Left cardiac atrium (tissue), 4 donors: ENCODE data around the gene ZBTB44. TPM values are rescaled to one million over a fixed set of nuclear protein-coding genes. Genes with fewer than 3 reads are reported as not detected.

Experiments used
- ATAC-seq, 2 donors: fragments of 200-7000 bp; cut with Tn5 transposase; one replicate each; pipeline ENCODE4 v1.9.1; 2020; ENCODE audit warnings: mild to moderate bottlenecking in 2 of 2, moderate library complexity in 2 of 2
- DNase-seq: peaks from one replicate; pipeline ENCODE4 v3.0.0-alpha.2; 2020
- intact Hi-C, 2 donors: fragments of 100-400 bp; cut with DNase I; formaldehyde crosslinking; loops; one replicate each; pipeline versions ENCODE4 v1.14.1 to v1.15.1; 2022 to 2023
- total RNA-seq, 2 donors: library from RNA; stranded (reverse); fragmentation: NEBNext Ultra II Directional; extraction: Animal tissue kit (Norgen Biotek cat#: 25700); gene quantifications; one replicate each; pipeline ENCODE4 v1.2.1, GENCODE V29; 2021
- donor health status: DM: no; HTN: yes; CAD: no.
- donor health status: DM: no; HTN: yes; CAD: no; lungs with severe emphysema.
- donor health status: DM: yes; HTN: yes; CAD: no.
- donor health status: Dilated cardiomyopathy.

Gene ZBTB44
- total RNA-seq, 2 donors from 2014 or later: 37.5 to 40.7 TPM

GRCh38 chr11:130189492-130190210 lies 125.1 kb downstream of the ZBTB44 start:
- intact Hi-C loops: no loop called here
- DNase-seq (no peak), ATAC-seq (peak in 1 of 2 donors; percentile 8)

- ATAC-seq (no peak), DNase-seq (no peak)
- intact Hi-C loops: no loop called here
Observed at GRCh38 chr11:130188585-130189347, 126.0 kb downstream of the ZBTB44 start.

- intact Hi-C loops: no loop called here
- ATAC-seq (no peak), DNase-seq (no peak)
Observed at GRCh38 chr11:130188047-130188446, 126.7 kb downstream of the ZBTB44 start.

- ATAC-seq (no peak), DNase-seq (no peak)
- intact Hi-C loops: no loop called here
Observed at GRCh38 chr11:130187096-130187495, 127.6 kb downstream of the ZBTB44 start.

GRCh38 chr11:130183878-130184610 lies 130.7 kb downstream of the ZBTB44 start:
- intact Hi-C loops: no loop called here
- no peak for ATAC-seq
- no peak for DNase-seq

- DNase-seq (no peak), ATAC-seq (peak; percentile 73 to 87)
- intact Hi-C loops: no loop called here
Observed at GRCh38 chr11:130181295-130182272, 133.1 kb downstream of the ZBTB44 start.

- ATAC-seq: peak in 1 of 2 donors; percentile 3
- no peak for DNase-seq
- intact Hi-C loops: no loop called here
Observed at GRCh38 chr11:130180896-130181294, 133.8 kb downstream of the ZBTB44 start.

- intact Hi-C loops: no loop called here
- DNase-seq (no peak), ATAC-seq (peak in 1 of 2 donors; percentile 61)
Observed at GRCh38 chr11:130180491-130180890, 134.2 kb downstream of the ZBTB44 start.

- no peak for ATAC-seq
Observed at GRCh38 chr11:130179396-130180306, 135.1 kb downstream of the ZBTB44 start.

GRCh38 chr11:130178441-130179339 lies 136.0 kb downstream of the ZBTB44 start:
- intact Hi-C loops: no loop called here
- ATAC-seq: peak in 1 of 2 donors; percentile 6
- DNase-seq: no peak

More at GRCh38 chr11:130179396-130180306, 135.1 kb downstream of the ZBTB44 start:
- intact Hi-C loops: no loop called here
- DNase-seq: no peak

GRCh38 chr11:130177782-130178181 lies 136.9 kb downstream of the ZBTB44 start:
- ATAC-seq (no peak), DNase-seq (no peak)
- intact Hi-C loops: no loop called here

Other genes with a start within 250 kb of the ZBTB44 start
- gene APLP2, start 245.0 kb downstream of the ZBTB44 start, total RNA-seq: 100 to 1,000 TPM; 298 to 322 TPM
- gene ST14, start 155.1 kb downstream of the ZBTB44 start, total RNA-seq: 1 to 10 TPM; 1.5 to 2.9 TPM
- 10 to 100 TPM in 1 of 2 donors, 1 to 10 TPM in 1; 3.3 to 53.0 TPM for gene ADAMTS8, start 113.7 kb upstream of the ZBTB44 start, total RNA-seq
- gene ADAMTS15, start 133.7 kb upstream of the ZBTB44 start, total RNA-seq: 10 to 100 TPM; 29.8 to 32.0 TPM